Retinal pigment epithelial cell (primary cell): ENCODE results near the gene C9orf152.

Source experiments
- DNase-seq: peaks from one replicate; pipeline ENCODE4 v3.0.0-alpha.2; 2010; ENCODE audit warnings: low read depth
- H3K4me3 ChIP-seq: 2 replicates; pipeline ENCODE4 v1.5.1; 2011; ENCODE audit warnings: mild to moderate bottlenecking, low read length, control low read depth, moderate library complexity
- TF ChIP-seq, protein P1 (sequence below): conservative IDR thresholded peaks from 2 replicates; pipeline ENCODE4 v1.5.1; 2011; ENCODE audit warnings: low read depth, low read length, control low read depth, inconsistent platforms

The C9orf152 gene

DNA sequence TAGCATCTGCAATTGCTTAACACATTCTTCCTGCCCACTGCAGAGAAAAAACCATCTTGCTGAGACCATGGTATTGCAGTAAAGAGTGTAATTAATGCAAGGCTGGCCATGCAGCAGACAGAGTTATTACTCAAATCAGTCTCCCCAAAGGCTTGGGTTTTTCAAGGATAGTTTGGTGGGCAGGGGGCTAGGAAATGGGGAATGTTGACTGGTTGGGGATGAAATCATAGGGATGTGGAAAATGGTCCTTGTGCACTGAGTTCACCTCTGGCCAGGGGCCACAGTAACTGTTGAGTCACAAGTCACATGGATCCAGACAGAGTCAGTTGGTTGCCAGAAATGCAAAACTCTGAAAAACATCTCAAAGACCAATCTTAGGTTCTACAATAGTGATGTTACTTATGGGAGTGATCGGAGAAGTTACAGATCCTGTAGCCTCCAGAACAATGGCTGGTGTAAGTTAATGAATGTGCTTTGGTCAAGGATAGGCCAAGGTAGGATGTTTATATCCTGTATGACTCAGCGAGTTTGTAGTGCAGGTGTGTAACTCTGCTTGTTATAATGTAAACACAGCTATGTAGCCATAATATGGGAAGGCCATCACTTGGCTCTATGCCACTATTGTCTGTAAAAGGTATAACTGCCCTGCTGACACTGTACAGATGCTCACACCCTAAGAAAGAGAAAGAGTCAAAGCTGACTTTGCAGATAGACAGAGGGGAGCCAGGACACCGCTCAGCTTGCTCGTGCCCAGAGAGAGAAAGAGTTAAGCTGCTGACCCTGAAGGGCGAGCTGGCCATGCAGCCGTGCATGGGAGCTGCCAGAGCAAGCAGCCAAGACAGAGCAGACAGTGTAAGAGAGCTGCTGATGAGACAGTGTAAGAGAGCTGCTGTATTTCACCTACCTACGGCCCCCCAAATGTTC lies 27.2 kb downstream of the C9orf152 start:
- TF ChIP-seq, protein P1, sequence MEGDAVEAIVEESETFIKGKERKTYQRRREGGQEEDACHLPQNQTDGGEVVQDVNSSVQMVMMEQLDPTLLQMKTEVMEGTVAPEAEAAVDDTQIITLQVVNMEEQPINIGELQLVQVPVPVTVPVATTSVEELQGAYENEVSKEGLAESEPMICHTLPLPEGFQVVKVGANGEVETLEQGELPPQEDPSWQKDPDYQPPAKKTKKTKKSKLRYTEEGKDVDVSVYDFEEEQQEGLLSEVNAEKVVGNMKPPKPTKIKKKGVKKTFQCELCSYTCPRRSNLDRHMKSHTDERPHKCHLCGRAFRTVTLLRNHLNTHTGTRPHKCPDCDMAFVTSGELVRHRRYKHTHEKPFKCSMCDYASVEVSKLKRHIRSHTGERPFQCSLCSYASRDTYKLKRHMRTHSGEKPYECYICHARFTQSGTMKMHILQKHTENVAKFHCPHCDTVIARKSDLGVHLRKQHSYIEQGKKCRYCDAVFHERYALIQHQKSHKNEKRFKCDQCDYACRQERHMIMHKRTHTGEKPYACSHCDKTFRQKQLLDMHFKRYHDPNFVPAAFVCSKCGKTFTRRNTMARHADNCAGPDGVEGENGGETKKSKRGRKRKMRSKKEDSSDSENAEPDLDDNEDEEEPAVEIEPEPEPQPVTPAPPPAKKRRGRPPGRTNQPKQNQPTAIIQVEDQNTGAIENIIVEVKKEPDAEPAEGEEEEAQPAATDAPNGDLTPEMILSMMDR = no peak
- DNase-seq = peak; percentile 13
- no peak overlapping the region for H3K4me3 ChIP-seq

DNA sequence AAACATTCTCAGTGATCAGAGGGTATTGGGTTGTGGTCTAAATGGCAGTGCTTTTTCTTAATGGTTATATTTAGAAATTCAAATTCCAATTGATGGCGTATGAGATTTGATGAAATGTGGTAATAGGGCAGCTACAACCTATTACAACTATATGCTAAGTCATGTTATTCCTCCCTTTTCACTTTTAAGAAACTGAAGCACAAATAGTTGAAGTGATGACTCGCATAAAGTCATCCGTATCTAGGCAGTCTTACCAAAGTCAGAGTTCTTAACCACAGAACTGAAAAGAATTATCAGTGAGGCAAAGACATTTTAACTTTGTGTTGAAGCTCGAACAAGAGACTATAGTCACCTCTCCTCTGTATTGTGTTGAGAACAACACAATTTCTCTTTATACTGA lies 28.2 kb downstream of the C9orf152 start:
- TF ChIP-seq, protein P1 = no peak
- H3K4me3 ChIP-seq = no peak overlapping the region
- peak; percentile 16 for DNase-seq

DNA sequence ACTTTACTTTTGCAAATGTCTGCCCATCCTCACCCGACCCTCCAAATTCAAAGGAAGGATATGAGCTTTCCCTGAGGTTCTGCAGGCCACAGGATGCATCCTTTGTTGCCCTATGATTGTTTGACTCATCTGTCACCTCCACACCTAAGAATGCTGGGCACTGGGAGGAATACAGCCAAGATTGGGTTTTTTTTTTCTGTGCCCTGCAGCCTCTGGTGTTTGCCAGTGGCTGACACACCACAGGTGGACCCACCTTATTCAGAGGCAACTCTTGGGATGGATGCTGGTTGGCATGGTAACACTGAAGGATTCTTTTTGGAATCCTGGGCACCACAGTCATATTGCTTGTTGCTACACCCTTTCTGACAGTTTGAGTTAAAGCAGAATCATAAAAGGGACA lies 29.7 kb downstream of the C9orf152 start:
- DNase-seq = no peak
- TF ChIP-seq, protein P1 = no peak
- no peak overlapping the region for H3K4me3 ChIP-seq

DNA sequence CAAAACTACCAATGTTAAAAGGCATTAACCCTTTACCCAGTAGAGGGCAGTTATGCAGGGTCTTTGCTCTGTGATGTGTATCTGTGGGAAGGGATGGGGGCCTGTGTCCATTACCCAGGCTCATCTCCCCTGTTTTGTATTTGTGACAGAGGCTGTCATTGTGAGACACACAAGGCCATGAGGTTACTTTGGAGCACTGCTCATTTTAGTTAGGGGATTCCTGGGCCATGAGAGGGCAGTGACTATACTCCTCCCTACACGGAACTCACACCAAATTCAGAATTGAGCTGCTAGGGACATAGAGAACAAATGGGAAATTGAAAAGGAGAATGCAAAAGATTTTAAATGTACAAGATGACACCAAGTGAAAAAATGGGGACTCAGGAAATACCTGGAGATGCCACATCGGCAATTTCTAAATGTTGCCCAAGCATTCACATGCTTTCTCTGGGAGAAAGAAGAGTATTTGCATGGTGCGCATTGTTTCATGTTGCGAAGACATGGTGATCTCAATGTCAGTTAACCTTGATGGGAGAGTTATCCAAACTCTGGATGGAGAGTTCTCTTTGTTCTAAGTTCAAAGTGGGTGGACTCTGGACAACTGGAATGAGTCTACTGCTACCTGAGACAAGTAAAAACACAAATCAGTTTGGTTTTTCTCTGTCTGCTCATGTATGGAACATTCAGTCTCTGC lies 32.5 kb downstream of the C9orf152 start:
- no peak overlapping the region for H3K4me3 ChIP-seq
- DNase-seq = no peak
- TF ChIP-seq, protein P1 = peak; percentile 2

DNA sequence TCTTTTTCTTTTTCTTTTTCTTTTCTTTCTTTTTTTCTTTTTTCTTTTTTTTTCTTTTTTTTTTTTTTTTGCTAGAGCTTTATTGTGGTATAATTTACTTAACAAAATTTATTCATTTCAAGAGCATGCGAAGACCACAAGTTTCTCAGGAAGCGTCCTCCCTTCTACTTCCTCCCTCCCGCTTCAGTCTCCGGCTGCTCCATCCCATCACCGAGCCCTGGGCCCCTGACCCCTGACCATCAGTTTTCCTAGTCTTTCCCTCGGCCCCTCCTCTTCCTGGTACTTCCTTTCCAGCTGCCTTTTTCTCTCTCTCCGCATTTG lies 34.7 kb downstream of the C9orf152 start:
- no peak overlapping the region for H3K4me3 ChIP-seq
- TF ChIP-seq, protein P1 = no peak
- no peak for DNase-seq

DNA sequence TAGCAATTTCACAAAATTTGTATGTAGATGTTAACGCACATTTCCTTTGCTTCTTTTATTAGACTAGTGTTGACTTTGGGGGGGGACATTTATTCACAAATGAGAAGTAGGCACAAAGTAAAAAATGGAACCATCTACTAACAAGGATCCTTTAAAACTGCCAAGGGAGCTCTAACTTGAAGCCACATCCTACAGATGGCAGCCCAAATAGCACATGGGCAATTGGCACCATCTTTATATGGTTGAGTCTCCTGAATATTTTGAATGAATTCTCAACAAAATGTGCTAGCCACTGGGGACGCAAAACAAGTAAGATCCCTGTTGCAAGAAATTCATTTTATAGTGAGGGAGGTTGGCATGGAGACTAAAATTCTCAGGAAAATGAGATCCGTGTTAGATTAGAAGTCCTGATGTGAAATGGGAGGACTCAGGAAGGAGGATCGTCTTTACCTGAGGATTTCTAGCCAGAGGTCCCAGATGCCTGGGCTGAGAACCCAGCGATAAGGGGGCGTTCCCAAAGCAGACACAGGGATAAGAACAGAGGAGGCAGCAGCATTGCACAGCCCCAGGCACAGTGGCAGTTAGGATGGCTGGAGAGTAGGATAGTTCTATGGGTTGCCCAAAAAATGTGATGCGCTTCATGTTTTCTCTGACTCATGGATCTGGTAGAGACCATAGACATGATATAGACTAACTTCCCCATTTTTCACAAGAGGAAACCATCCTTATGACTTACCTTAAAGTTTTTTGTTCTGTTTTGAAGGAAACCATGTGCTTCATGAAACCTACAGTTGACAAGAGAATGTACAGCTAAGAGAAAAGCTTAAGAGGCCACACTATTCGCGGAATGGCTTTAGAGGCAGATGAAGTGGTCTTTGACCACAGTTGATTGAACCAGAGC lies 37.4 kb downstream of the C9orf152 start:
- DNase-seq = no peak
- H3K4me3 ChIP-seq = no peak overlapping the region
- TF ChIP-seq, protein P1 = no peak
